ENCODE measurements around the gene SSTR3. TPM values are rescaled to one million over a fixed set of nuclear protein-coding genes. Genes with fewer than 3 reads are reported as not detected.

SSTR3 gene
- total RNA-seq, 4 donors from 2014 or later = not detected

GRCh38 chr22:37163575-37164504, 48.4 kb downstream of the SSTR3 start:
- peaks cover 0 to 37% (median 2%) of the 10 kb centered on the region in 4 donors for H3K27me3 ChIP-seq
- TF ChIP-seq POLR2A (IDR thresholded peaks at IDR 0.05; ENCODE audit: low read depth) (no peak), CTCF (IDR thresholded peaks at IDR 0.05) (no peak), EP300 (IDR thresholded peaks at IDR 0.05) (no peak), POLR2AphosphoS5 (IDR thresholded peaks at IDR 0.05) (no peak)
- WGBS = 87% methylated on average over 13 of the region's 22 CpGs
- peaks cover 15 to 27% (median 21%) of the 10 kb centered on the region in 4 donors for H3K4me1 ChIP-seq
- H3K9me3 ChIP-seq = peaks cover 0 to 3% (median 0%) of the 10 kb centered on the region in 4 donors
- no peak overlapping the region for H3K4me3 ChIP-seq
- intact Hi-C loops (cut with DNase I) = no loop called here
- H3K27ac ChIP-seq (replicated peaks in 1 of 4) = no peak overlapping the region
- DNase-seq (ENCODE audit: extremely low spot score) = no peak
- no peaks in the 10 kb centered on the region for H3K36me3 ChIP-seq

- TF ChIP-seq POLR2AphosphoS5 (IDR thresholded peaks at IDR 0.05) = no peak
- no peak for TF ChIP-seq EP300 (IDR thresholded peaks at IDR 0.05)
- TF ChIP-seq POLR2A (IDR thresholded peaks at IDR 0.05; ENCODE audit: low read depth) = no peak
- TF ChIP-seq CTCF (IDR thresholded peaks at IDR 0.05) = no peak
- Histone ChIP-seq H3K27ac (replicated peaks in 1 of 4) (no peak overlapping the region), H3K9me3 (peaks cover 0 to 3% (median 0%) of the 10 kb centered on the region in 4 donors), H3K4me3 (no peak overlapping the region), H3K27me3 (peaks cover 0 to 44% (median 2%) of the 10 kb centered on the region in 4 donors), H3K36me3 (no peaks in the 10 kb centered on the region), H3K4me1 (peaks cover 15 to 20% (median 17%) of the 10 kb centered on the region in 4 donors)
- intact Hi-C loops (cut with DNase I) = no loop called here
- DNase-seq (ENCODE audit: extremely low spot score) = no peak
- WGBS = 80% methylated on average over 5 of the region's 5 CpGs
These were observed 49.2 kb downstream of the SSTR3 start for GRCh38 chr22:37163096-37163489.

- Histone ChIP-seq H3K27me3 (peaks cover 0 to 47% (median 2%) of the 10 kb centered on the region in 4 donors), H3K36me3 (no peaks in the 10 kb centered on the region), H3K27ac (replicated peaks in 1 of 4) (no peak overlapping the region), H3K9me3 (peaks cover 0 to 3% (median 0%) of the 10 kb centered on the region in 4 donors), H3K4me1 (peaks cover 9 to 14% (median 11%) of the 10 kb centered on the region in 4 donors), H3K4me3 (no peak overlapping the region)
- TF ChIP-seq POLR2AphosphoS5 (IDR thresholded peaks at IDR 0.05) (no peak), EP300 (IDR thresholded peaks at IDR 0.05) (no peak), CTCF (IDR thresholded peaks at IDR 0.05) (no peak), POLR2A (IDR thresholded peaks at IDR 0.05; ENCODE audit: low read depth) (no peak)
- no peak for DNase-seq (ENCODE audit: extremely low spot score)
- intact Hi-C loops (cut with DNase I) = no loop called here
- WGBS = 75% methylated on average over 11 of the region's 11 CpGs
These were observed 49.8 kb downstream of the SSTR3 start for GRCh38 chr22:37162221-37163095.

- H3K27ac ChIP-seq (replicated peaks in 1 of 4) = no peak overlapping the region
- H3K9me3 ChIP-seq = peaks cover 0 to 3% (median 0%) of the 10 kb centered on the region in 4 donors
- no peak overlapping the region for H3K4me3 ChIP-seq
- DNase-seq (ENCODE audit: extremely low spot score) = no peak
- peaks cover 0 to 4% (median 1%) of the 10 kb centered on the region in 4 donors for H3K4me1 ChIP-seq
- peaks cover 0 to 50% (median 2%) of the 10 kb centered on the region in 4 donors for H3K27me3 ChIP-seq
- 100% methylated on average over 1 of the region's 2 CpGs for WGBS
- intact Hi-C loops (cut with DNase I) = no loop called here
- no peak for TF ChIP-seq POLR2A (IDR thresholded peaks at IDR 0.05; ENCODE audit: low read depth)
- no peak for TF ChIP-seq CTCF (IDR thresholded peaks at IDR 0.05)
- TF ChIP-seq EP300 (IDR thresholded peaks at IDR 0.05) = no peak
- TF ChIP-seq POLR2AphosphoS5 (IDR thresholded peaks at IDR 0.05) = no peak
- no peaks in the 10 kb centered on the region for H3K36me3 ChIP-seq
These were observed 50.8 kb downstream of the SSTR3 start for GRCh38 chr22:37161443-37161842.
